HCT116 (cell line): ENCODE measurements around the gene PLAU. TPM values are rescaled to one million over a fixed set of nuclear protein-coding genes. Genes with fewer than 3 reads are reported as not detected.

Experiments
- ATAC-seq: fragments of 200-7000 bp; cut with Tn5 transposase; 2 replicates; pipeline ENCODE4 v1.9.1; 2020; ENCODE audit warnings: mild to moderate bottlenecking, moderate library complexity
- BruUV-seq: library from RNA; stranded (reverse); fragments of 400-500 nt; replicated peaks from 2 replicates; lab custom pipeline; 2021; lab: Mats Ljungman, UMichigan
- CTCF ChIA-PET: fragments of 300-600 bp; sonication (Branson Sonifier 250); formaldehyde crosslinking; loops from one replicate; lab custom pipeline; 2021; ENCODE audit warnings: antibody characterized with exemption; lab: Charles Lee
- POLR2A ChIA-PET: fragments of 300-600, 350-600 bp; sonication (Branson Sonifier 250); formaldehyde crosslinking; loops from one replicate; lab custom pipeline; 2021; ENCODE audit warnings: antibody characterized with exemption; lab: Charles Lee
- RAD21 ChIA-PET, 2 experiments: fragments of 300-600 bp; sonication (Branson Sonifier 250); formaldehyde crosslinking; loops; one replicate each; lab custom pipeline; 2023; ENCODE audit warnings: low total read pairs in 2 of 2; ENCODE audit not compliant: uncharacterized antibody in 2 of 2, unreplicated experiment in 2 of 2, low non-redundant PET in 1 of 2; lab: Charles Lee
- DNase-seq: peaks from one replicate; pipeline ENCODE4 v3.0.0-alpha.2; 2010; ENCODE audit warnings: low read depth, low spot score
- H2AFZ ChIP-seq: fragments of 200-600 bp; shearing (Covaris generic), sonication (generic); 2 replicates; pipeline ENCODE4 v1.6.1; 2017; ENCODE audit warnings: low read depth, mixed run types, mixed read lengths, antibody characterized with exemption, low read length; ENCODE audit not compliant: poor library complexity, severe bottlenecking
- H3K27ac ChIP-seq: 2 replicates; pipeline ENCODE4 v1.5.1; 2012; ENCODE audit warnings: low read depth, low read length
- H3K27me3 ChIP-seq: fragments of 200-600 bp; sonication (generic); 2 replicates; pipeline ENCODE4 v1.6.1; 2016; ENCODE audit warnings: mixed run types, low read length, mixed read lengths; ENCODE audit not compliant: insufficient read depth
- H3K36me3 ChIP-seq, 2 experiments: fragments of 200-500 bp in 1 of 2; fragments of 200-600 bp in 1 of 2; sonication (Bioruptor generic) in 1 of 2; sonication (generic) in 1 of 2; 2 replicates each; pipeline versions ENCODE4 v1.5.1 to v1.6.1; 2014 to 2016; ENCODE audit warnings: low read length in 2 of 2, inconsistent platforms in 1 of 2, mixed read lengths in 1 of 2, mixed run types in 1 of 2; ENCODE audit not compliant: insufficient read depth in 2 of 2, control insufficient read depth in 1 of 2
- H3K4me1 ChIP-seq, 2 experiments: fragments of 200-600 bp in 1 of 2; sonication (generic) in 1 of 2; 2 replicates each; pipeline versions ENCODE4 v1.5.1 to v1.6.1; 2012 to 2017; ENCODE audit warnings: low read length in 2 of 2, inconsistent platforms in 1 of 2, mild to moderate bottlenecking in 1 of 2, mixed read lengths in 1 of 2, mixed run types in 1 of 2, moderate library complexity in 1 of 2; ENCODE audit not compliant: insufficient read depth in 2 of 2, control insufficient read depth in 1 of 2
- H3K4me2 ChIP-seq: fragments of 200-600 bp; sonication (generic); 2 replicates; pipeline ENCODE4 v1.6.1; 2017; ENCODE audit warnings: mixed run types, low read length, mixed read lengths
- H3K4me3 ChIP-seq, 2 experiments: fragments of 200-600 bp in 1 of 2; sonication (generic) in 1 of 2; replicated peaks in 1 of 2; 2 replicates each; pipeline ENCODE4 v1.5.1; 2011 to 2016; ENCODE audit warnings: low read length in 2 of 2, control low read depth in 1 of 2, low read depth in 1 of 2, mild to moderate bottlenecking in 1 of 2, mixed read lengths in 1 of 2, mixed run types in 1 of 2
- H3K79me2 ChIP-seq: fragments of 200-600 bp; sonication (generic); 2 replicates; pipeline ENCODE4 v1.6.1; 2017; ENCODE audit warnings: mild to moderate bottlenecking, mixed run types, low read length, moderate library complexity, mixed read lengths; ENCODE audit not compliant: insufficient read depth
- H3K9ac ChIP-seq: fragments of 200-600 bp; sonication (generic); 2 replicates; pipeline ENCODE4 v1.6.1; 2016; ENCODE audit warnings: low read length, mixed read lengths
- H3K9me2 ChIP-seq: fragments of 200-600 bp; sonication (generic), shearing (Covaris generic); 2 replicates; pipeline ENCODE4 v1.6.1; 2017; ENCODE audit warnings: mixed run types, mild to moderate bottlenecking, moderate library complexity; ENCODE audit not compliant: insufficient read depth
- H3K9me3 ChIP-seq, 2 experiments: fragments of 200-500 bp in 1 of 2; fragments of 200-600 bp in 1 of 2; sonication (Bioruptor generic) in 1 of 2; sonication (generic) in 1 of 2; 2 replicates each; pipeline ENCODE4 v1.6.1; 2014 to 2017; ENCODE audit warnings: low read length in 2 of 2, mixed read lengths in 2 of 2, inconsistent platforms in 1 of 2, low read depth in 1 of 2, mild to moderate bottlenecking in 1 of 2, mixed run types in 1 of 2, moderate library complexity in 1 of 2; ENCODE audit not compliant: control insufficient read depth in 1 of 2, insufficient read depth in 1 of 2
- H4K20me1 ChIP-seq: fragments of 200-600 bp; sonication (generic), shearing (Covaris generic); 2 replicates; pipeline ENCODE4 v1.6.1; 2017; ENCODE audit warnings: mixed run types, mild to moderate bottlenecking, moderate library complexity; ENCODE audit not compliant: insufficient read depth
- POLR2A ChIP-seq: IDR thresholded peaks from 2 replicates; pipeline ENCODE4 v1.7.0; 2011; ENCODE audit warnings: borderline replicate concordance; ENCODE audit not compliant: insufficient read depth, insufficient read length; ENCODE audit errors: extremely low read depth
- POLR2AphosphoS5 ChIP-seq: IDR thresholded peaks from 2 replicates; pipeline ENCODE4 v1.6.1; 2011; ENCODE audit warnings: mild to moderate bottlenecking, low read depth, low read length, moderate library complexity
- SIN3A ChIP-seq: IDR thresholded peaks from 2 replicates; pipeline ENCODE4 v1.6.1; 2012; ENCODE audit warnings: low read depth
- YY1 ChIP-seq: IDR thresholded peaks from 2 replicates; pipeline ENCODE4 v1.6.1; 2011; ENCODE audit warnings: low read length, low read depth, moderate library complexity, mild to moderate bottlenecking; ENCODE audit not compliant: insufficient replicate concordance; ENCODE audit errors: extremely low read depth
- ZNF274 ChIP-seq: fragments of 200-500 bp; sonication (Bioruptor generic); IDR thresholded peaks from 2 replicates; pipeline ENCODE4 v1.6.1; 2014; ENCODE audit warnings: mild to moderate bottlenecking, low read depth, low read length, inconsistent platforms
- intact Hi-C: fragments of 100-400 bp; cut with micrococcal nuclease; formaldehyde crosslinking; loops from 2 replicates; pipeline ENCODE4 v1.10.0; 2022
- total RNA-seq: library from RNA; stranded (reverse); gene quantifications from one replicate; pipeline ENCODE4 v1.2.1, GENCODE V29; 2021; ENCODE audit not compliant: unreplicated experiment
- TF ChIP-seq, protein P1 (sequence below): IDR thresholded peaks from 2 replicates; pipeline ENCODE4 v1.6.1; 2012
- TF ChIP-seq, protein P2 (sequence below): IDR thresholded peaks from 2 replicates; pipeline ENCODE4 v1.6.1; 2012; ENCODE audit warnings: low read depth
- TF ChIP-seq, protein P3 (sequence below): IDR thresholded peaks from 2 replicates; pipeline ENCODE4 v1.6.1; 2012

The PLAU gene
- total RNA-seq, 1 experiment from 2014 or later = 60.3 TPM

DNA sequence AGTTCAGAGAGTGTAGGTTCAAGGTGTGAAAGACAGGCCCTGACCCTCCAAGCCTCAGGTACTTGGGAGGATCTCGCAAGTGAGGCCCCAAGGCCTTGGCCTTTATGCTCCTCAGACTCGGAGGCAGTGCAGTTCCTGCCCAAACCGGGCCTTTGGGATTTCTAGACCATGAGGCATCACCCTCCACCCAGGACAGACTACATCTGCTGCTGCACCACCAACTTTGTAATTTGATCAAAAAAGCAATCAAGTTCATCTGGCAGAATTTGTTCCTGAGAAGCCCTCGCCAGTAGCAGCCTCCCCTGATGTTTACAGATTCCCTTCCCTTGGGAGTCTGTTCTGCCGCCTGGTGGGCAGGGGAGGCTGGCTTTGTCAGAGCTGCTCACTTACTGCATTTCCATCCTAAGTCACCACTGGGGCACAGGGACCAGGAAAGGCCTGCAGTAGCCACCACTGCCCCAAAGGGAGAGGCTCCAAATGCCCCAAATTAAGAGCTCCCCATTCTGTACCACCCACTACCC lies 38.7 kb upstream of the PLAU start:
- Histone ChIP-seq H3K27me3 (no peaks in the 10 kb centered on the region), H4K20me1 (no peaks in the 10 kb centered on the region), H3K27ac (no peak overlapping the region), H2AFZ (no peak overlapping the region), H3K9ac (no peak overlapping the region)
- TF ChIP-seq YY1 (no peak), POLR2AphosphoS5 (no peak), SIN3A (no peak), POLR2A (no peak), ZNF274 (no peak)
- TF ChIP-seq, protein P1, sequence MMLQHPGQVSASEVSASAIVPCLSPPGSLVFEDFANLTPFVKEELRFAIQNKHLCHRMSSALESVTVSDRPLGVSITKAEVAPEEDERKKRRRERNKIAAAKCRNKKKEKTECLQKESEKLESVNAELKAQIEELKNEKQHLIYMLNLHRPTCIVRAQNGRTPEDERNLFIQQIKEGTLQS = no peak
- TF ChIP-seq, protein P2, sequence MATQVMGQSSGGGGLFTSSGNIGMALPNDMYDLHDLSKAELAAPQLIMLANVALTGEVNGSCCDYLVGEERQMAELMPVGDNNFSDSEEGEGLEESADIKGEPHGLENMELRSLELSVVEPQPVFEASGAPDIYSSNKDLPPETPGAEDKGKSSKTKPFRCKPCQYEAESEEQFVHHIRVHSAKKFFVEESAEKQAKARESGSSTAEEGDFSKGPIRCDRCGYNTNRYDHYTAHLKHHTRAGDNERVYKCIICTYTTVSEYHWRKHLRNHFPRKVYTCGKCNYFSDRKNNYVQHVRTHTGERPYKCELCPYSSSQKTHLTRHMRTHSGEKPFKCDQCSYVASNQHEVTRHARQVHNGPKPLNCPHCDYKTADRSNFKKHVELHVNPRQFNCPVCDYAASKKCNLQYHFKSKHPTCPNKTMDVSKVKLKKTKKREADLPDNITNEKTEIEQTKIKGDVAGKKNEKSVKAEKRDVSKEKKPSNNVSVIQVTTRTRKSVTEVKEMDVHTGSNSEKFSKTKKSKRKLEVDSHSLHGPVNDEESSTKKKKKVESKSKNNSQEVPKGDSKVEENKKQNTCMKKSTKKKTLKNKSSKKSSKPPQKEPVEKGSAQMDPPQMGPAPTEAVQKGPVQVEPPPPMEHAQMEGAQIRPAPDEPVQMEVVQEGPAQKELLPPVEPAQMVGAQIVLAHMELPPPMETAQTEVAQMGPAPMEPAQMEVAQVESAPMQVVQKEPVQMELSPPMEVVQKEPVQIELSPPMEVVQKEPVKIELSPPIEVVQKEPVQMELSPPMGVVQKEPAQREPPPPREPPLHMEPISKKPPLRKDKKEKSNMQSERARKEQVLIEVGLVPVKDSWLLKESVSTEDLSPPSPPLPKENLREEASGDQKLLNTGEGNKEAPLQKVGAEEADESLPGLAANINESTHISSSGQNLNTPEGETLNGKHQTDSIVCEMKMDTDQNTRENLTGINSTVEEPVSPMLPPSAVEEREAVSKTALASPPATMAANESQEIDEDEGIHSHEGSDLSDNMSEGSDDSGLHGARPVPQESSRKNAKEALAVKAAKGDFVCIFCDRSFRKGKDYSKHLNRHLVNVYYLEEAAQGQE = no peak
- TF ChIP-seq, protein P3, sequence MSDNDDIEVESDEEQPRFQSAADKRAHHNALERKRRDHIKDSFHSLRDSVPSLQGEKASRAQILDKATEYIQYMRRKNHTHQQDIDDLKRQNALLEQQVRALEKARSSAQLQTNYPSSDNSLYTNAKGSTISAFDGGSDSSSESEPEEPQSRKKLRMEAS = no peak
- TF ChIP-seq, all 23 proteins: peak for 0
- DNase-seq = no peak
- RAD21 ChIA-PET = no interaction called here
- peaks cover 28 to 43% of the 10 kb centered on the region in 2 experiments for H3K4me1 ChIP-seq
- no peak for ATAC-seq
- CTCF ChIA-PET = no interaction called here
- POLR2A ChIA-PET = no interaction called here
- BruUV-seq = no TSS peak
- H3K9me3 ChIP-seq = no peaks in the 10 kb centered on the region
- no peak overlapping the region for H3K4me3 ChIP-seq
- H3K36me3 ChIP-seq = peaks cover 12 to 22% of the 10 kb centered on the region in 2 experiments; a peak in 3 of 4 replicates
- intact Hi-C loops = no loop called here
- peak overlapping the region; percentile 77; the same call in 1 of the 2 replicates for H3K4me2 ChIP-seq
- no peaks in the 10 kb centered on the region for H3K9me2 ChIP-seq
- H3K79me2 ChIP-seq = peaks cover 50% of the 10 kb centered on the region
